22Rv1 (cell line): Measurements from ENCODE around the gene WWC2.

Source experiments
- ZFX ChIP-seq: fragments of 450-650 bp; IDR thresholded peaks from 2 replicates; pipeline ENCODE4 v1.6.1; 2017; ENCODE audit warnings: antibody characterized with exemption, borderline replicate concordance
- TF ChIP-seq, protein P1 (sequence below): fragments of 450-650 bp; IDR thresholded peaks from 2 replicates; pipeline ENCODE4 v1.5.1; 2017; ENCODE audit warnings: mild to moderate bottlenecking

DNA sequence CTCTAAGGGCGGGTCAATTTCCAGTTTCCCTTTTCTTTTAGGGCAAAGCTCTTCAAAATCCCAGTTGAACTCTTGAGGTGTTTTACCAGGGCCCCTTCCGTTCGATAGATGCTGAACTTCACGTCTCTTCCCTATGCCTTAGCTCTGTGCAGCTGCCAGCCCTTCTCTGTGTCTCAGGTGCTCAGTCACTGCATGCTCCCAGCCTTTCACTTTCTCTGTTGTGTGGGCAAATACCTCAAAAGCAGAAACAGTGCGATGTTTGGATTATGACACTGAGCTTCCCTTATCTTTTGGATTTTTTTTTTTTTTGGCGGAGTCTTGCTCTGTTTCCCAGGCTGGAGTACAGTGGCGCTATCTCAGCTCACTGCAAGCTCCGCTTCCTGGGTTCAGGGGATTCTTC, 112.5 kb downstream of the WWC2 start:
- TF ChIP-seq, protein P1, sequence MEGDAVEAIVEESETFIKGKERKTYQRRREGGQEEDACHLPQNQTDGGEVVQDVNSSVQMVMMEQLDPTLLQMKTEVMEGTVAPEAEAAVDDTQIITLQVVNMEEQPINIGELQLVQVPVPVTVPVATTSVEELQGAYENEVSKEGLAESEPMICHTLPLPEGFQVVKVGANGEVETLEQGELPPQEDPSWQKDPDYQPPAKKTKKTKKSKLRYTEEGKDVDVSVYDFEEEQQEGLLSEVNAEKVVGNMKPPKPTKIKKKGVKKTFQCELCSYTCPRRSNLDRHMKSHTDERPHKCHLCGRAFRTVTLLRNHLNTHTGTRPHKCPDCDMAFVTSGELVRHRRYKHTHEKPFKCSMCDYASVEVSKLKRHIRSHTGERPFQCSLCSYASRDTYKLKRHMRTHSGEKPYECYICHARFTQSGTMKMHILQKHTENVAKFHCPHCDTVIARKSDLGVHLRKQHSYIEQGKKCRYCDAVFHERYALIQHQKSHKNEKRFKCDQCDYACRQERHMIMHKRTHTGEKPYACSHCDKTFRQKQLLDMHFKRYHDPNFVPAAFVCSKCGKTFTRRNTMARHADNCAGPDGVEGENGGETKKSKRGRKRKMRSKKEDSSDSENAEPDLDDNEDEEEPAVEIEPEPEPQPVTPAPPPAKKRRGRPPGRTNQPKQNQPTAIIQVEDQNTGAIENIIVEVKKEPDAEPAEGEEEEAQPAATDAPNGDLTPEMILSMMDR = no peak
- TF ChIP-seq ZFX = no peak
